ENCODE data around the gene CDC6.

Gene CDC6

GRCh38 chr17:40325156-40326013, 37.7 kb downstream of the CDC6 start:
- no peak for DNase-seq

GRCh38 chr17:40326014-40326831, 38.5 kb downstream of the CDC6 start:
- no peak for DNase-seq

- DNase-seq, result no peak
These were observed 39.1 kb downstream of the CDC6 start for GRCh38 chr17:40326832-40327199.

GRCh38 chr17:40327244-40327729, 39.6 kb downstream of the CDC6 start:
- DNase-seq, result no peak

GRCh38 chr17:40327735-40328385, 40.2 kb downstream of the CDC6 start:
- no peak for DNase-seq

GRCh38 chr17:40328386-40328766, 40.7 kb downstream of the CDC6 start:
- DNase-seq, result no peak

- DNase-seq, result no peak
These were observed 42.4 kb downstream of the CDC6 start for GRCh38 chr17:40329839-40330794.

- no peak for DNase-seq
These were observed 43.3 kb downstream of the CDC6 start for GRCh38 chr17:40330850-40331470.

GRCh38 chr17:40331743-40332641, 44.3 kb downstream of the CDC6 start:
- peak; percentile 10 for DNase-seq

- DNase-seq, result no peak
These were observed 46.2 kb downstream of the CDC6 start for GRCh38 chr17:40333781-40334448.

- DNase-seq, result no peak
These were observed 47.9 kb downstream of the CDC6 start for GRCh38 chr17:40335620-40336019.

GRCh38 chr17:40337351-40337750, 49.7 kb downstream of the CDC6 start:
- no peak for DNase-seq

- no peak for DNase-seq
These were observed 50.4 kb downstream of the CDC6 start for GRCh38 chr17:40338058-40338457.

- no peak for DNase-seq
These were observed 51.4 kb downstream of the CDC6 start for GRCh38 chr17:40338941-40339649.

- DNase-seq, result no peak
These were observed 52.6 kb downstream of the CDC6 start for GRCh38 chr17:40340327-40340726.

- peak; percentile 74 for DNase-seq
These were observed 53.5 kb downstream of the CDC6 start for GRCh38 chr17:40340880-40341807.

GRCh38 chr17:40341808-40342503, 54.3 kb downstream of the CDC6 start:
- peak; percentile 74 for DNase-seq
